Right atrium auricular region (tissue), 2 donors: ENCODE data around the gene OR7C1. TPM values are rescaled to one million over a fixed set of nuclear protein-coding genes. Genes with fewer than 3 reads are reported as not detected.

ENCODE experiments used
- DNase-seq: peaks from one replicate; pipeline ENCODE4 v3.0.0-alpha.2; 2019; ENCODE audit warnings: low spot score
- H3K27ac ChIP-seq, 2 donors: fragments of 200-600 bp; sonication (generic); 1 replicate in 1 of 2; 2 replicates in 1 of 2; pipeline ENCODE4 v1.5.1; 2016 to 2019
- H3K27me3 ChIP-seq, 2 donors: fragments of 200-600 bp; sonication (generic); one replicate each; pipeline versions ENCODE4 v1.5.1 to v1.6.0; 2017 to 2019
- H3K36me3 ChIP-seq: fragments of 200-600 bp; sonication (generic); one replicate; pipeline ENCODE4 v1.5.1; 2016
- H3K4me1 ChIP-seq, 2 donors: fragments of 200-600 bp; sonication (generic); one replicate each; pipeline versions ENCODE4 v1.5.1 to v1.6.0; 2017 to 2019
- H3K4me3 ChIP-seq, 2 donors: fragments of 200-600 bp; sonication (generic); 1 replicate in 1 of 2; 2 replicates in 1 of 2; pipeline ENCODE4 v1.5.1; 2017 to 2019; ENCODE audit warnings: mild to moderate bottlenecking in 1 of 2, moderate library complexity in 1 of 2
- H3K9me3 ChIP-seq, 2 donors: fragments of 200-600 bp; sonication (generic); one replicate each; pipeline ENCODE4 v1.5.1; 2019
- total RNA-seq, 2 donors: library from RNA; depleted of rRNA; stranded (reverse); fragments of >200 nt; gene quantifications; one replicate each; pipeline ENCODE4 v1.1.0, GENCODE V29; 2016
- TF ChIP-seq, protein P1 (sequence below), 2 donors: fragments of 200-600 bp; sonication (generic); IDR thresholded peaks; one replicate each; pipeline ENCODE4 v1.5.1; 2019; ENCODE audit warnings: antibody characterized with exemption in 2 of 2

Gene OR7C1
- total RNA-seq, 2 donors from 2014 or later, result not detected

DNA sequence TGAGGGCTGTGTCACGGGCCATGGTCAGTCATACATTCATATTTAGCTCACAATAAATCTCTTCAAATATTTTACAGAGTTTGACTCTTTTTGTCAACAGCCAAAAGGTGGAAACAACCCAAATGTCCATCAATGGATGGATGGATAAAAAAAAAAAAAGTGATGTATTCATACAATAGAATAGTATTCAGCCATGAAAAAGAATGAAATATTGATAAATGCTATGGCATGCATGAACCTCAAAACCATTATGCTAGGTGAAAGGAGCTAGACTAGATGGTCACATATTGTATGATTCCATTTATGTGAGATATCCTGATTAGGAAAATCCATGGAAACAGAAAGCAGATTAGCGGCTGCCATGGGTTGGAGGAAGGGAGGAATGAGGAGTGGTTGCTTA is 72.9 kb downstream of the OR7C1 start:
- Histone ChIP-seq H3K4me3 (no peak overlapping the region), H3K27me3 (no peaks in the 10 kb centered on the region), H3K27ac (no peak overlapping the region), H3K9me3 (peaks cover 0 to 1% of the 10 kb centered on the region in 2 donors), H3K4me1 (no peaks in the 10 kb centered on the region), H3K36me3 (no peaks in the 10 kb centered on the region)
- DNase-seq, result no peak
- TF ChIP-seq, protein P1, sequence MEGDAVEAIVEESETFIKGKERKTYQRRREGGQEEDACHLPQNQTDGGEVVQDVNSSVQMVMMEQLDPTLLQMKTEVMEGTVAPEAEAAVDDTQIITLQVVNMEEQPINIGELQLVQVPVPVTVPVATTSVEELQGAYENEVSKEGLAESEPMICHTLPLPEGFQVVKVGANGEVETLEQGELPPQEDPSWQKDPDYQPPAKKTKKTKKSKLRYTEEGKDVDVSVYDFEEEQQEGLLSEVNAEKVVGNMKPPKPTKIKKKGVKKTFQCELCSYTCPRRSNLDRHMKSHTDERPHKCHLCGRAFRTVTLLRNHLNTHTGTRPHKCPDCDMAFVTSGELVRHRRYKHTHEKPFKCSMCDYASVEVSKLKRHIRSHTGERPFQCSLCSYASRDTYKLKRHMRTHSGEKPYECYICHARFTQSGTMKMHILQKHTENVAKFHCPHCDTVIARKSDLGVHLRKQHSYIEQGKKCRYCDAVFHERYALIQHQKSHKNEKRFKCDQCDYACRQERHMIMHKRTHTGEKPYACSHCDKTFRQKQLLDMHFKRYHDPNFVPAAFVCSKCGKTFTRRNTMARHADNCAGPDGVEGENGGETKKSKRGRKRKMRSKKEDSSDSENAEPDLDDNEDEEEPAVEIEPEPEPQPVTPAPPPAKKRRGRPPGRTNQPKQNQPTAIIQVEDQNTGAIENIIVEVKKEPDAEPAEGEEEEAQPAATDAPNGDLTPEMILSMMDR (IDR thresholded peaks at IDR 0.05), result no peak

DNA sequence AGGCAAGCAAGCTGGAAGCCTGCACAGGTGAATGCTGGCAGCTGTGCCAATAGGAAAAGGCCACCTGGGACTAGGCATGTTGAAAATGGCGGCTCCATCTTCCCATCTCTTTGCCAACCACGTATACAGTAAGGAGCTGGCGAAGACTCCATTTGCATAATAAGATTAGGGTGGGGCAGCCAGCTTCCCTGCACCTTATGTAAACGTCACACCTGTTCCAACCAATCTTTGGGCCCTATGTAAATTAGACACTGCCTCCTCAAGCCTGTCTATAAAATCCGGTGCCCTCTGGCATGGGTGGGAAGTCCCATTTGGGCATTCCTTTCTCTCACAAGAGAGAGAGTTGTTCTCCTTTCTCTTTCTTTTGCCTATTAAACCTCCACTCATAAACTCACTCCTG is 73.4 kb downstream of the OR7C1 start:
- Histone ChIP-seq H3K9me3 (peaks cover 0 to 6% of the 10 kb centered on the region in 2 donors), H3K36me3 (no peaks in the 10 kb centered on the region), H3K27ac (no peak overlapping the region), H3K27me3 (no peaks in the 10 kb centered on the region), H3K4me1 (no peaks in the 10 kb centered on the region), H3K4me3 (no peak overlapping the region)
- DNase-seq, result no peak
- TF ChIP-seq, protein P1 (IDR thresholded peaks at IDR 0.05), result no peak

DNA sequence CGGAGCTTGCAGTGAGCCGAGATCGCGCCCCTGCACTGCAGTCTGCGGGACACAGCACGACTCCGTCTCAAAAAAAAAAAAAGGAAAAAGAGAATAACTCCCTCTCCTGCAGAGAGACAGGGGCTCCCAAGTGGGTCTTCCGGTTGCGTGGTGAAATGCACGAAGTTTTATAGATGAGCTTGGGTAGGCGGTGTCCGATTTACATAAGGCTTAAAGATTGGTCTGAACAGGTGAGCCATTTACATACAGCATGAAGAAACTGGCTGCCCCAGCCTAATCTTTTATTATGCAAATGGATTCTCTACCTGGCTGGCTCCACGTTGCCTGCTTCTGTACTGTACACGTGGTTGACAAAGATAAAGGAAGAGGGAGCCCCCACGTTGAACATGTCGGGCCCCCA is 76.2 kb downstream of the OR7C1 start:
- peaks cover 0 to 6% of the 10 kb centered on the region in 2 donors for H3K9me3 ChIP-seq
- no peaks in the 10 kb centered on the region for H3K36me3 ChIP-seq
- DNase-seq, result no peak
- no peak overlapping the region for H3K27ac ChIP-seq
- no peaks in the 10 kb centered on the region for H3K4me1 ChIP-seq
- TF ChIP-seq, protein P1 (IDR thresholded peaks at IDR 0.05), result no peak
- no peak overlapping the region for H3K4me3 ChIP-seq
- no peaks in the 10 kb centered on the region for H3K27me3 ChIP-seq

DNA sequence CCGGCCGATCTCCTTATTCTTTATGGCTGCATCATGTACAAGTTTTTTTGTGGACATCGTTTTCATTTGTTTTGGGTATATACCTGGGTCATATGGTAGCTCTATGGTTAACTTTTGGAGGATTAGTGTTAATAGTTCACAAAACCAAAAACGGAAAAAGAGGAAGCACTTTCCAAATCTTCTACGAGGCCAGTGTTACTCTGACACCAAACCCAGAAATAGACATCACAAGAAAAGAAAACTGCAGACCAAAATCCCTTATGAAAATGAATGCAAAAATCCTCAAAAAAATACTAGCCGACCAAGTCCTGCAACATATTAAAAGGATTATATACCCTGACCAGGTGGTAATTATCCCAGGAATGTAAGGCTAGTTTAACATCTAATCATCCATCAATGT is 86.4 kb downstream of the OR7C1 start:
- DNase-seq, result no peak
- H3K36me3 ChIP-seq, result no peaks in the 10 kb centered on the region
- H3K9me3 ChIP-seq, result peaks cover 0 to 5% of the 10 kb centered on the region in 2 donors
- TF ChIP-seq, protein P1 (IDR thresholded peaks at IDR 0.05), result no peak
- H3K4me1 ChIP-seq, result no peaks in the 10 kb centered on the region
- H3K27ac ChIP-seq, result no peak overlapping the region
- H3K4me3 ChIP-seq, result no peak overlapping the region
- no peaks in the 10 kb centered on the region for H3K27me3 ChIP-seq

Other genes with a start within 250 kb of the OR7C1 start
- not detected for gene ADGRE3, start 160.3 kb downstream of the OR7C1 start, total RNA-seq
- 10 to 100 TPM; 12.5 to 15.4 TPM for gene ZNF333, start 145.1 kb downstream of the OR7C1 start, total RNA-seq
- gene ADGRE2, start 56.6 kb downstream of the OR7C1 start, total RNA-seq, result 1 to 10 TPM; 1.1 to 1.6 TPM
- not detected for gene OR7A5, start within 50 bp of the OR7C1 start, total RNA-seq
- not detected for gene OR7A10, start 13.7 kb upstream of the OR7C1 start, total RNA-seq
- gene OR7A17, start 50.9 kb upstream of the OR7C1 start, total RNA-seq, result not detected
- gene OR7C2, start 106.3 kb upstream of the OR7C1 start, total RNA-seq, result not detected
- not detected for gene SLC1A6, start 144.7 kb upstream of the OR7C1 start, total RNA-seq
- gene CASP14, start 214.3 kb upstream of the OR7C1 start, total RNA-seq, result not detected
- not detected for gene OR1I1, start 247.0 kb upstream of the OR7C1 start, total RNA-seq